NT2/D1 (cell line): ENCODE data around the gene KLHDC7A.

ENCODE experiments used
- DNase-seq: peaks from one replicate; pipeline ENCODE4 v3.0.0-alpha.2; 2011; ENCODE audit warnings: low read depth, low spot score
- H3K27me3 ChIP-seq: 2 replicates; pipeline ENCODE4 v1.6.0; 2011; ENCODE audit warnings: mild to moderate bottlenecking; ENCODE audit not compliant: insufficient read length, insufficient read depth
- H3K36me3 ChIP-seq: 2 replicates; pipeline ENCODE4 v1.6.1; 2011; ENCODE audit warnings: mild to moderate bottlenecking, low read length, mixed read lengths; ENCODE audit not compliant: insufficient read depth, insufficient read length
- H3K4me1 ChIP-seq: 2 replicates; pipeline ENCODE4 v1.5.1; 2011; ENCODE audit not compliant: insufficient read depth, insufficient read length
- H3K4me3 ChIP-seq: 2 replicates; pipeline ENCODE4 v1.5.1; 2011; ENCODE audit warnings: low read depth; ENCODE audit not compliant: insufficient read length
- H3K9ac ChIP-seq: 2 replicates; pipeline ENCODE4 v1.6.0; 2011; ENCODE audit warnings: low read depth; ENCODE audit not compliant: insufficient read length
- H3K9me3 ChIP-seq: 2 replicates; pipeline ENCODE4 v1.5.1; 2011; ENCODE audit warnings: mild to moderate bottlenecking, low read length; ENCODE audit not compliant: insufficient read depth
- SUZ12 ChIP-seq: IDR thresholded peaks from 2 replicates; pipeline ENCODE4 v1.6.1; 2011; ENCODE audit not compliant: insufficient read length, insufficient read depth; ENCODE audit errors: extremely low read depth
- YY1 ChIP-seq: IDR thresholded peaks from 2 replicates; pipeline ENCODE4 v1.6.1; 2011; ENCODE audit not compliant: insufficient read length, insufficient read depth
- ZNF274 ChIP-seq: IDR thresholded peaks from 2 replicates; pipeline ENCODE4 v1.6.1; 2011; ENCODE audit warnings: mild to moderate bottlenecking, low read depth, low read length

The KLHDC7A gene

DNA sequence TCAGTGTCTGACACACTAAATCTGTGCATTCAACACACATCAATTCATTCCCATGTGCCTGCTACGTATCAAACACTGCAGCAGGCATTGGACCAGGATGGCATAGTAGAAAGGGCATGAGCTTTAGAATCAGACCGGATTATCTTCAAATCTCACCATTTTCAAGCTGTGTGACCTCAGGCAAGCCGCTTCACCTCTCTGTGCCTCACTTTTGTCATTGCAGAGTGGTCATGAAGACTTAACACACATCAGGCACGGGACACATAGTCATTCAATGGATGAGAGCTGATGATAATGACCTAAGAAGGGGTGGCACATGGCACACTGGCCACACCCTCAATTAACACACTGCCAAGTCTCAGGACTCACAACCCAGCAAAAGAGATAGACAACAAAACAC lies 46.8 kb downstream of the KLHDC7A start:
- no peaks in the 10 kb centered on the region for H3K36me3 ChIP-seq
- no peak for DNase-seq
- no peak overlapping the region for H3K4me3 ChIP-seq
- H3K9me3 ChIP-seq: no peaks in the 10 kb centered on the region
- TF ChIP-seq SUZ12: no peak
- TF ChIP-seq YY1: no peak
- no peak for TF ChIP-seq ZNF274
- H3K9ac ChIP-seq: no peak overlapping the region
- H3K27me3 ChIP-seq: peaks cover 7% of the 10 kb centered on the region
- H3K4me1 ChIP-seq: no peaks in the 10 kb centered on the region

DNA sequence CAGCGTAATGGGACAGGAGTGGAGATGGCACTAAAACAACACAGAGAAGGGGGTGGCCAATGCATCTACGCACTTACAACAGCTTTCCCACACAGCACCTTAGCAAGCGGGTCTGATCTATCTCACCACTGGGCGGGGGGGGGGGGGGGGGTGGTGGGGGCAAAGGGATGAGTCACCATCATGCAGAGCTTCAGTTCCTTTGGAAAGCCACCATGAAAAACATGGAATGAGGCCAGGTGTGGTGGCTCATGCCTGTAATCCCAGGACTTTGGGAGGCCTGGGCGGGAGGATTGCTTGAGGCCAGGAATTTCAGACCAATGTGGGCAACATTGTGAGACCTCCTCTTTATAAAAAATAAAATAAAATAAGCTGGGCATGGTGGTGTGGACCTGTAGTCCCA lies 47.2 kb downstream of the KLHDC7A start:
- H3K4me3 ChIP-seq: no peak overlapping the region
- no peaks in the 10 kb centered on the region for H3K4me1 ChIP-seq
- peaks cover 7% of the 10 kb centered on the region for H3K27me3 ChIP-seq
- no peak for DNase-seq
- H3K9me3 ChIP-seq: no peaks in the 10 kb centered on the region
- H3K36me3 ChIP-seq: no peaks in the 10 kb centered on the region
- TF ChIP-seq YY1 (no peak), ZNF274 (no peak), SUZ12 (no peak)
- no peak overlapping the region for H3K9ac ChIP-seq

DNA sequence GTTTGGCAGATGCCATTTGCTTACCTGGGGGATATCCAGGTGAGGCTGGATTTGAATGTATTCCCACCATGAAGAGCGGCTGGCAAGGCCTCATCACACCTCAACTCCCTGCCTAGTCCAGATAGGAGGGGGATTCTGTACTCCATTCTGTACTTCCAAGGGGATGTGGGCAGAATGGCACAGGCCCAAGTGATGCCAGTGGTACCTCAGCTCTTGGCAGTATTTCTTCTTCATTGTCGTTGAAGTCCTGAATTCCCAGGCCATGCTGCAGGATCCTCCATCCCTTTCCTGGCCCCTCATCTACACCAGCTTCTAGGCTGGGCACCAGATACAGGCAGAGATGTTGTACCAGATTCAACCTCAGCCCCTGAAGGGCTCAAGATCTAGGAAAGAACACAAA lies 47.9 kb downstream of the KLHDC7A start:
- no peak overlapping the region for H3K4me3 ChIP-seq
- no peaks in the 10 kb centered on the region for H3K4me1 ChIP-seq
- H3K27me3 ChIP-seq: peaks cover 7% of the 10 kb centered on the region
- H3K36me3 ChIP-seq: no peaks in the 10 kb centered on the region
- no peak for DNase-seq
- H3K9me3 ChIP-seq: no peaks in the 10 kb centered on the region
- H3K9ac ChIP-seq: no peak overlapping the region
- no peak for TF ChIP-seq YY1
- TF ChIP-seq ZNF274: no peak
- no peak for TF ChIP-seq SUZ12

DNA sequence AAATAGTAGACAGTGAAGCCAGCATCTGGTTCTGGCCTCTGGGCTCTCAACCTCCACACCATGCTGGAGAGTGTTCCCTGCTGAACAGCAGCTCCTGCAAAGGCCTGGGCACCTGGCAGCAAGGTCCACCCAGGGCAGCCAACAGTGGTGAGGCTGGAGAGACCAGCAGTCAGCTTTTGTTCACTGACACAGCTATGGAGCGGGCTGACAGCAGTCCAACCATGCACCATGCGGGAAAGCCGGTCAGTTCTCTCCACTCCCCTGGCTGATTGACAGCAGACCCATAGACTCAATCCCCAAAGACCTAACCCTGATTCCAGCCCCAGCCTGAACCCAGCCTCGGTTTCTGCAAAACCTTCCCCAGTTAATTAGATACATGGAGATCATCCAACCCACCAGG lies 49.0 kb downstream of the KLHDC7A start:
- Histone ChIP-seq H3K4me3 (no peak overlapping the region), H3K9ac (no peak overlapping the region), H3K9me3 (no peaks in the 10 kb centered on the region), H3K36me3 (no peaks in the 10 kb centered on the region), H3K27me3 (no peaks in the 10 kb centered on the region), H3K4me1 (no peaks in the 10 kb centered on the region)
- TF ChIP-seq ZNF274 (no peak), YY1 (no peak), SUZ12 (no peak)
- DNase-seq: no peak

DNA sequence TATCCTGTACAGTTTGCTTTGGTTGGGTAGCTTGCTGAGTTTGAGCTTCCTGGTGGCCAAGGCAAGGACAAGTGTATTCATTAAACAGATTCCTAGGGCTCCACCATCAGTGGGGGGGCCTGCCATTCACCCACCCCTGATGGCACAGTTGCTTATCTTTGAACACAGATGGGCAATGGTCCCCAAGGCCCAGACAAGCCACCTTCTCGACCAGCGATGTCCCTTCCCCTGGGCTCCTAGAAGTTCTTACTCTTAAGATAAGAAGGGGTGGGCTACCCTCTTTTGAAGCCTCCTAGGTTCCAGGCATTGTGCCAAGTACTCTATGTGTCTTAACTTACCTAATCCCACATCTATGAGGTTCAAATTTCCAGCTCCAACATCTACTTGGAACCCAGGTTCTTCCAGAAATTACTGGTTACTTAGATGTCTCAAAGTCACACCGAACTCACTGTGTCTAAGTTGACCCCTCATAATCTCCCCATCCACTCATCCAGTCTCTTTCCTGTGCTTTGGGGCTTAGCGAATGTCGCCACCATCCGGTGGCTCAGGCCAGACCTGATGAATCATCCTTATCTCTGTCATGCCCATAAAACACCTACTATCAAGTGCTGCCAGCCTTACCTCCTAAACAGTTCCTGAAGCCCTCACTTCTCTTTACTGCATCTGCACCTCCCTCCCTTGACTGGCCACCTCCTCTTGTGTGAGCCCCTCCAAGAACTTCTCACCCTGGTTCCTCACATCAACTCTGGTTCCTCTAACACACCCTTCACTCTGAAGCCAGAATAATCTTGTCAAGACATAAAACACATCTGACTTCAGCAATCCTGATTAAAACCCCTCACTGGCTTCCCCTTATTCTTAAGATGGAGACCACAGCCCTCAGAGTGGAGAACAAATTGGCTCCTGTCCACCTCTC lies 50.1 kb downstream of the KLHDC7A start:
- Histone ChIP-seq H3K27me3 (no peaks in the 10 kb centered on the region), H3K9me3 (no peaks in the 10 kb centered on the region), H3K36me3 (no peaks in the 10 kb centered on the region), H3K9ac (no peak overlapping the region), H3K4me1 (no peaks in the 10 kb centered on the region), H3K4me3 (no peak overlapping the region)
- DNase-seq: no peak
- TF ChIP-seq ZNF274: no peak
- TF ChIP-seq SUZ12: no peak
- TF ChIP-seq YY1: no peak

DNA sequence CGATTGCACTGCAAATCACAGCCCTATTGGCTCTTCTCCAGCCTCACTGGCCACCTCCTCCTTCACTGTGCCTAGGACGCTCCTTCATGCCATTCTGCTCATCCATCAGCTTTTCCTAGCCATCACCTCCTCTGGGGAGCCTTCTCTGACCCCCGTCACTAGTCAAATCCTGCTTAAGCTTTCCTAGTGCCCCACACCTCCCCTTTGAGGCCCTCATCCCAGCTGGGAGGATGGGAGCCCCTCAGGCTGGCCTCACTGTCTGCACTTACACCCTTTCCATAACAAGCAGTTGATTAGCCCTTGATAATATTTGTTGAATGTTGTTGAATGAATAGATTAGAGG lies 50.7 kb downstream of the KLHDC7A start:
- H3K4me1 ChIP-seq: no peaks in the 10 kb centered on the region

DNA sequence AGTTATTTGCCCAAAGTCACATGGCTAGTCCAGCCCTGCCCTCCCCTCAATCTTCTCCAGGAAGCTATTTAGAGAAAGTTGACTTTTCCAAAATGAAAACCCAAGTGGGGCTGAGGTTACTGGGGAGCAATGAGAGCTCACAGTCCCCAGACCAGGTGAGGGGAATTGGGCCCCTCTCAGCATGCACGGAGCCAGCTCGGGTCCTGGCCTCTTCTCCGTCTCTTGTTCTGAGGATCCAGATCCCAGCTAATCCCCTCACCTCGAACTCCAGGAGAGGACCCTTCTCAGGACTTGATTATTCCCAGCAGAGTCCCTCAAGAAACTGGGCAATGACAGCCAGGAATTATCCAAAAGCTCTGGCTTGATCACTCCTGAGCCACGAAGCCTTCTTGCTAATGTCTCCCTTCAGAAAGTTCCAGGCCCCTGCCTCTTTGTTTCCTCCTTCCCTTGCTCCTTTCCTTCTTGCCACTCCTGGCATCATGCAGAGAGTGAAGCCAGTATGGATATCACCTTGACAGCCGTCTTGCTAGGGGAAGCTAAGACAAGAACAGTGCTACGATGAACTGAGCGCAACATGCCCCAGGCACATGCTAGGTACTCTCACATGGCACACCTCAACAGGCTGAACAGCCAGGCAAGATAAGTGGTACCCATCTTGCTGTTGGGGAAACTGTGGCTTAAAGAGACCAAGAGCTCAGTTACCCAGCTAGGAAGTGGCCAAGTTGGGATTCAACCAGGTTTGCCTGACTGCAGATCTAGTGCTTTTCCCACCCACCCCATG lies 51.9 kb downstream of the KLHDC7A start:
- Histone ChIP-seq H3K36me3 (no peaks in the 10 kb centered on the region), H3K9me3 (no peaks in the 10 kb centered on the region), H3K4me1 (no peaks in the 10 kb centered on the region), H3K27me3 (peaks cover 3% of the 10 kb centered on the region), H3K9ac (no peak overlapping the region), H3K4me3 (no peak overlapping the region)
- no peak for TF ChIP-seq SUZ12
- no peak for TF ChIP-seq YY1
- no peak for TF ChIP-seq ZNF274
- DNase-seq: no peak

More for the DNA sequence above, 50.7 kb downstream of the KLHDC7A start:
- DNase-seq: no peak
- TF ChIP-seq ZNF274 (no peak), YY1 (no peak), SUZ12 (no peak)
- Histone ChIP-seq H3K9me3 (no peaks in the 10 kb centered on the region), H3K27me3 (no peaks in the 10 kb centered on the region), H3K36me3 (no peaks in the 10 kb centered on the region), H3K4me3 (no peak overlapping the region), H3K9ac (no peak overlapping the region)
